ENCODE measurements around the gene KLK2.

GRCh38 chr19:50924586-50924985 lies 51.3 kb downstream of the KLK2 start:
- no peak for TF ChIP-seq CTCF (IDR thresholded peaks at IDR 0.05)
- TF ChIP-seq EP300 (IDR thresholded peaks at IDR 0.05), result no peak
- TF ChIP-seq POLR2A (IDR thresholded peaks at IDR 0.05), result no peak

All from tibial nerve (tissue), 4 donors.